Adrenal gland (tissue), 5 donors: ENCODE results near the gene CDK16.

ENCODE experiments used
- CTCF ChIP-seq, 6 experiments: fragments of 450-650 bp in 4 of 6; fragments of 200-600 bp in 2 of 6; sonication (generic) in 1 of 6; IDR thresholded peaks; 1 replicate in 5 of 6; 2 replicates in 1 of 6; pipeline versions ENCODE4 v1.5.1 to v1.8.0; 2016 to 2021; ENCODE audit warnings: antibody characterized with exemption in 6 of 6, mild to moderate bottlenecking in 2 of 6, moderate library complexity in 1 of 6
- POLR2A ChIP-seq, 2 donors: fragments of 450-650 bp; IDR thresholded peaks; one replicate each; pipeline ENCODE4 v1.6.1; 2017; ENCODE audit warnings: antibody characterized with exemption in 2 of 2, mild to moderate bottlenecking in 2 of 2, moderate library complexity in 1 of 2
- donor health status: DM: no; HTN: no; CAD: no.

DNA sequence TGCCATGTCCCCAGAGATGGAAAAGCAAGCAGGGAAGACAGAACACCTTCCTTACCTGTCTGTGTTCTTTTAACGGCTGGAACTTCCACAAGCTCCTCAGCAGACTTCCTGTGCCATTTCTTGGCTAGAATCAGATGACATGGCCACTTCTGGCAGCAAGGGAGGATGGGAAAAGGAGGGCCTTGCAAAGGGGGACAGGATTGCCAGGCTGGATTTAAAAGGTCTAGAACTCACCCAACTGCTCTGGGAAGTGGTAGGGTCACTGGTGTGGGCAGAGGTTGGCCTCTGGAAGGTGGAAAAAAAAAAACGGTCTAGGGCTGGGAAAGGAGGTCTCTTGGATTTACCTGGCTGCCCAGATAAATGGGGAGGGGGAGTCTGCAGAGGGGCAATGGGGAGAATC is 12.7 kb downstream of the CDK16 start:
- TF ChIP-seq CTCF (IDR thresholded peaks at IDR 0.05) (no peak), POLR2A (IDR thresholded peaks at IDR 0.05) (no peak)
